Choroid plexus epithelial cell (primary cell): ENCODE measurements around the gene APOL2.

Experiments used
- DNase-seq: peaks from one replicate; pipeline ENCODE4 v3.0.0-alpha.2; 2010; ENCODE audit warnings: low read depth
- H3K4me3 ChIP-seq: 2 replicates; pipeline ENCODE4 v1.5.1; 2011; ENCODE audit warnings: low read depth, mild to moderate bottlenecking, control low read depth, low read length, moderate library complexity
- CTCF ChIP-seq: conservative IDR thresholded peaks from 2 replicates; pipeline ENCODE4 v1.5.1; 2011; ENCODE audit warnings: low read depth, mild to moderate bottlenecking, control low read depth, inconsistent platforms, low read length, moderate library complexity

The APOL2 gene

GRCh38 chr22:36227806-36228205 is 11.5 kb downstream of the APOL2 start:
- no peak overlapping the region for H3K4me3 ChIP-seq
- no peak for DNase-seq
- no peak for TF ChIP-seq CTCF

GRCh38 chr22:36227396-36227795 is 11.9 kb downstream of the APOL2 start:
- DNase-seq, result no peak
- no peak overlapping the region for H3K4me3 ChIP-seq
- no peak for TF ChIP-seq CTCF

- no peak for DNase-seq
- TF ChIP-seq CTCF, result no peak
- H3K4me3 ChIP-seq, result no peak overlapping the region
Observed at GRCh38 chr22:36226189-36226588, 13.1 kb downstream of the APOL2 start.

- no peak for TF ChIP-seq CTCF
Observed at GRCh38 chr22:36225333-36225922, 13.9 kb downstream of the APOL2 start.

GRCh38 chr22:36224245-36224644 is 15.1 kb downstream of the APOL2 start:
- no peak for TF ChIP-seq CTCF
- no peak overlapping the region for H3K4me3 ChIP-seq
- no peak for DNase-seq

More at GRCh38 chr22:36225333-36225922, 13.9 kb downstream of the APOL2 start:
- no peak for DNase-seq
- no peak overlapping the region for H3K4me3 ChIP-seq

GRCh38 chr22:36223504-36223903 is 15.8 kb downstream of the APOL2 start:
- DNase-seq, result no peak
- no peak for TF ChIP-seq CTCF

GRCh38 chr22:36222887-36223450 is 16.4 kb downstream of the APOL2 start:
- no peak for DNase-seq
- TF ChIP-seq CTCF, result no peak
- H3K4me3 ChIP-seq, result no peak overlapping the region

More at GRCh38 chr22:36223504-36223903, 15.8 kb downstream of the APOL2 start:
- H3K4me3 ChIP-seq, result no peak overlapping the region
